HepG2 (cell line): ENCODE results near the gene KAZN. TPM values are rescaled to one million over a fixed set of nuclear protein-coding genes. Genes with fewer than 3 reads are reported as not detected.

Source experiments
- ATF2 ChIP-seq: sonication (generic); formaldehyde crosslinking; IDR thresholded peaks from 2 replicates; pipeline ENCODE4 v1.4.0; 2020; ENCODE audit warnings: missing genetic modification reagents
- BRD4 ChIP-seq: sonication (generic); formaldehyde crosslinking; IDR thresholded peaks from 2 replicates; pipeline ENCODE4 v1.4.0; 2020; ENCODE audit warnings: missing genetic modification reagents
- ELF3 ChIP-seq: IDR thresholded peaks from 2 replicates; pipeline ENCODE4 v1.6.1; 2016; ENCODE audit warnings: missing genetic modification reagents, missing compliant biosample characterization
- ETV6 ChIP-seq: sonication (generic); formaldehyde crosslinking; conservative IDR thresholded peaks from 2 replicates; pipeline ENCODE4 v1.4.0; 2020; ENCODE audit warnings: missing genetic modification reagents
- HDAC1 ChIP-seq: sonication (generic); formaldehyde crosslinking; IDR thresholded peaks from 2 replicates; pipeline ENCODE4 v1.5.1; 2020; ENCODE audit warnings: mild to moderate bottlenecking, missing genetic modification reagents
- ISL2 ChIP-seq: sonication (generic); formaldehyde crosslinking; IDR thresholded peaks from 2 replicates; pipeline ENCODE4 v1.5.0; 2020; ENCODE audit warnings: missing genetic modification reagents
- KDM1A ChIP-seq: IDR thresholded peaks from 2 replicates; pipeline ENCODE4 v1.6.1; 2016; ENCODE audit warnings: missing compliant biosample characterization
- NFKB2 ChIP-seq: sonication (generic); formaldehyde crosslinking; IDR thresholded peaks from 2 replicates; pipeline ENCODE4 v1.4.0; 2020; ENCODE audit warnings: missing genetic modification reagents, borderline replicate concordance
- SAP130 ChIP-seq: IDR thresholded peaks from 2 replicates; pipeline ENCODE4 v1.6.1; 2016; ENCODE audit warnings: low read depth
- TEAD3 ChIP-seq: optimal IDR thresholded peaks from 2 replicates; pipeline ENCODE3; 2016; ENCODE audit warnings: borderline replicate concordance
- ZBTB34 ChIP-seq: sonication (generic); formaldehyde crosslinking; IDR thresholded peaks from 2 replicates; pipeline ENCODE4 v1.8.0; 2022; ENCODE audit warnings: mild to moderate bottlenecking, missing genetic modification reagents
- ZNF136 ChIP-seq: sonication (generic); formaldehyde crosslinking; IDR thresholded peaks from 2 replicates; pipeline ENCODE4 v1.8.1; 2022; ENCODE audit warnings: low read depth, mild to moderate bottlenecking, moderate library complexity, missing genetic modification reagents
- ZNF142 ChIP-seq: sonication (generic); formaldehyde crosslinking; IDR thresholded peaks from 2 replicates; pipeline ENCODE4 v1.4.0; 2020; ENCODE audit warnings: missing genetic modification reagents
- ZNF292 ChIP-seq: sonication (generic); formaldehyde crosslinking; IDR thresholded peaks from 2 replicates; pipeline ENCODE4 v1.8.1; 2022; ENCODE audit warnings: mild to moderate bottlenecking, low read depth, missing genetic modification reagents, borderline replicate concordance
- ZNF296 ChIP-seq: sonication (generic); formaldehyde crosslinking; conservative IDR thresholded peaks from 2 replicates; pipeline ENCODE4 v1.5.0; 2020; ENCODE audit warnings: mild to moderate bottlenecking, missing genetic modification reagents
- ZNF383 ChIP-seq: sonication (generic); formaldehyde crosslinking; IDR thresholded peaks from 2 replicates; pipeline ENCODE4 v1.4.0; 2020; ENCODE audit warnings: missing genetic modification reagents, mild to moderate bottlenecking, borderline replicate concordance
- ZNF572 ChIP-seq: sonication (generic); formaldehyde crosslinking; IDR thresholded peaks from 2 replicates; pipeline ENCODE4 v1.5.1; 2020; ENCODE audit warnings: mild to moderate bottlenecking, missing genetic modification reagents
- ZNF580 ChIP-seq: IDR thresholded peaks from 2 replicates; pipeline ENCODE4 v1.6.1; 2016; ENCODE audit warnings: low read depth, borderline replicate concordance
- ZSCAN25 ChIP-seq: sonication (generic); formaldehyde crosslinking; IDR thresholded peaks from 2 replicates; pipeline ENCODE4 v1.8.0; 2022; ENCODE audit warnings: mild to moderate bottlenecking, missing genetic modification reagents
- polyA plus RNA-seq, 8 experiments: library from polyadenylated mRNA; depleted of rRNA in 3 of 8; stranded (reverse) in 7 of 8; unstranded in 1 of 8; fragments of >200 nt; fragmentation: Illumina TruSeq in 4 of 8; extraction: Trizol in 4 of 8; gene quantifications; 2 replicates each; pipeline versions ENCODE4 v1.2.1 to v1.2.3, GENCODE V29; 2011 to 2016; ENCODE audit warnings: low read depth in 4 of 8, missing spikeins in 1 of 8, mixed read lengths in 1 of 8; ENCODE audit not compliant: insufficient read depth in 1 of 8
- total RNA-seq, 5 experiments: library from RNA; depleted of rRNA; stranded (reverse); fragments of >200 nt; fragmentation: Illumina TruSeq; extraction: Trizol; gene quantifications; 2 replicates each; pipeline ENCODE4 v1.2.3, GENCODE V29; 2016; ENCODE audit warnings: low read depth in 1 of 5

KAZN gene
- total and polyA plus RNA-seq, 2 of the 13 experiments (the other 11 are each of a cell fraction or from before 2014, with no cell fraction given) = 10.4 to 13.5 TPM

- TF ChIP-seq ZBTB34 = 0 out of 2 replicates have a peak, but pooled peaks have one; percentile 33
- TF ChIP-seq TEAD3 (CRISPR knock-in tag) = peak; percentile 72
- TF ChIP-seq BRD4 (CRISPR knock-in tag) = peak; percentile 56; the same call in 1 of the 2 replicates
- TF ChIP-seq ZNF296 (CRISPR knock-in tag) = 0 out of 2 replicates have a peak, but pooled peaks have one; percentile 52
- no peak for TF ChIP-seq ZNF142 (CRISPR knock-in tag)
- no peak for TF ChIP-seq ZNF383 (CRISPR knock-in tag)
- TF ChIP-seq ETV6 (CRISPR knock-in tag) = no peak
- TF ChIP-seq ZSCAN25 (CRISPR knock-in tag) = peak; percentile 74; the same call in 1 of the 2 replicates
- peak; percentile 83 for TF ChIP-seq HDAC1
- peak; percentile 81 for TF ChIP-seq SAP130 (CRISPR knock-in tag)
- TF ChIP-seq KDM1A (CRISPR knock-in tag) = peak; percentile 38; the same call in 1 of the 2 replicates
- TF ChIP-seq ZNF572 = no peak
- peak; percentile 43 for TF ChIP-seq ELF3 (CRISPR knock-in tag)
- peak; percentile 53 for TF ChIP-seq ZNF580 (CRISPR knock-in tag)
- TF ChIP-seq ZNF136 (CRISPR knock-in tag) = peak; percentile 87
- TF ChIP-seq NFKB2 (CRISPR knock-in tag) = peak; percentile 50; the same call in 1 of the 2 replicates
- peak; percentile 62; the same call in 1 of the 2 replicates for TF ChIP-seq ZNF292
- peak; percentile 42; the same call in 1 of the 2 replicates for TF ChIP-seq ATF2 (CRISPR knock-in tag)
- TF ChIP-seq ISL2 (CRISPR knock-in tag) = peak; percentile 62
These were observed 341.2 kb downstream of the KAZN start (continued) for GRCh38 chr1:14939527-14940284.
